ENCODE data around the gene KLHL13.

GRCh38 chrX:117936118-117936517 lies 180.5 kb downstream of the KLHL13 start:
- no peak for TF ChIP-seq CTCF (IDR thresholded peaks at IDR 0.05)
- no peak for TF ChIP-seq POLR2A (IDR thresholded peaks at IDR 0.05)
